G401 (cell line): ENCODE data around the gene HCN4. TPM values are rescaled to one million over a fixed set of nuclear protein-coding genes. Genes with fewer than 3 reads are reported as not detected.

Source experiments
- DNase-seq: peaks from one replicate; pipeline ENCODE4 v3.0.0-alpha.2; 2015; ENCODE audit warnings: low spot score
- in situ Hi-C: cut with HindIII; loops from 2 replicates; pipeline ENCODE4 v1.10.0; 2016; ENCODE audit warnings: low sequenced_read_pairs, mixed read lengths
- total RNA-seq: library from RNA; depleted of rRNA; stranded (reverse); fragments of >200 nt; shearing (Covaris generic); gene quantifications from 2 replicates; pipeline ENCODE4 v1.2.3, GENCODE V29; 2014

HCN4 gene
- total RNA-seq, 1 experiment from 2014 or later: not detected

- DNase-seq: no peak
- in situ Hi-C loops: no loop called here
These were observed 13.0 kb downstream of the HCN4 start for GRCh38 chr15:73355612-73356265.

GRCh38 chr15:73354241-73354640 lies 14.5 kb downstream of the HCN4 start:
- DNase-seq: no peak
- in situ Hi-C loops: no loop called here

GRCh38 chr15:73353734-73354133 lies 15.0 kb downstream of the HCN4 start:
- DNase-seq: no peak
- in situ Hi-C loops: no loop called here

DNA sequence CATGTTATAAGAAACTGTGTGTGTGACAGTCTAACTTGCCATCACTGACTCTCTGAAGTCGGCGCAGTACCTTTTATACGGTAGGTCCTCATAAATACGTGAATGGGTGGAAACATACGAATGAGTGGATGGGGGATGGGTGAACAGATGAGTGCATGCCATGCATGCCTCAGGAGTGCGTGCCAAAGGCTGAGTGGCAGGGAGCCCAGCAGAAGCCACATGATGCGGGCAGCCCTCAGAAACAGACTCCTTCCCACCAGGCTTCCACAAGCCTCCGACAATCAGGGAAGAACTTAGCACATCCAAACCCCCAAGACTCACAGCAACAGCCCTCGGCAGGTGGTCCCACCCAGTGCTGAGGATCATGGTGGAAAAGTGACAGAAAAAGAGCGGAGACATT lies 16.7 kb downstream of the HCN4 start:
- in situ Hi-C loops: no loop called here
- peak; percentile 31 for DNase-seq

DNA sequence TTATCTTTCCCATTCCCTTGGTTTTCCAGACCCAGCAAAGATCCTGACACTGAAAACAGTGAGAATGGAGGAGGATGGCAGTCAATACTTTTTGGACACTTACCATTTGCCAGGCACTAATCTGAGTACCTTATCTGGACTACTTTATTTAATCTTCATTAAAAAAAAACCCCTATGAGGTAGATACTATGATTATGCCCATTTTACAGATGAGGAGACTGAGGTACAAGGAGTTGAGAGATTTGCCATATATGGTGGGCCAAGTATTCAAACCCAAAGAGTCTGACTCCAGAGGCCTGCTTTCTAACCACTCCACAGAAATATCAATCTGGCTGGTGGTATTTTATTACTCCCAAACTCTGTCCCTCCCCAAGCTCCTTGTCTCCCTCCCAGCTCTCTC lies 19.6 kb downstream of the HCN4 start:
- in situ Hi-C loops: no loop called here
- DNase-seq: no peak

DNA sequence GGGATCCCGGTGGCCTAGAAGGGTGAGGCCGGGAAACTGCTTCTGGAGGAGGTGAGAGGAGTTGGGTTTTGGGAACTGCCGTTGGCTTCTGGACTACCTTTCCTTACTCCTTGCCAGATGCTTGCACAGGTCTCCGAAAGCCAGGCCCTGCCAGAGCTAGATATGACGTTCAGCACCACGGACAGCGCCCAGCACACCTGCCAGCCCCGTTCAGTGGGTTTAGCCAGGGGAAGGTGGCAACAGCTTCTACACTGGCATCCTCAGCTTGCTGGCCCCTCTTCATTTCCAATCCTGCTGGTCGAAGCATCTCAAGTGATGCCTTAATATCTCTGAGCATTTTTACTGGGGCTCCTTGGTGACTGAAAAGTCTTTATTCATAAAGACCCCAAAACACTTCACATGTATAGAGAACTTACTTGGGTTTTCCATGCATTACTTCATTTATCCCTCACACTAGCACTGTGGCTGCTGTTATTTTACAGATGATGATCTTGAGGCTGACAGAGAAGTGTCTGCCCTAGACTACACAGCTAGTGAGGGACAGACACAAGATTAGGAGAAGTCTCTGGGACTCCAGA lies 21.9 kb downstream of the HCN4 start:
- no peak for DNase-seq
- in situ Hi-C loops: no loop called here

DNA sequence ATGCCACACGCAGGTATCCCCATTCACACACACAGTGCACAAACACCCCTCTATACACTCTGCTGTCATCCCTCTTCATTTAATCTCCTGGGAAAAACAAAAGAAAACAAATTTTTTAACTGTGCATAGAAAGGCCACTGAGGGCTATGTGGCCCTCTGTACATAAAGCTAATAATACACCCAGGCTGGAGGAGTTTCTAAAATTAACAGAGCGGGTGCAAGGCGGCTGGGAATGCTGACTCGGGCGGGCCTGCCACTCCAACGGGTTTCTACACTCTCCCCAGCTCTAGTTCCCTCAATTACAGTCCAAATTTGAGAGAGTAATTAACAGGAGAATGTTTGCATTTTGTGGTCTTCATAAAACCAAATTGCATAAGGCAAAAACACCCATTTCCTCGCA lies 23.1 kb downstream of the HCN4 start:
- in situ Hi-C loops: no loop called here
- no peak for DNase-seq

DNA sequence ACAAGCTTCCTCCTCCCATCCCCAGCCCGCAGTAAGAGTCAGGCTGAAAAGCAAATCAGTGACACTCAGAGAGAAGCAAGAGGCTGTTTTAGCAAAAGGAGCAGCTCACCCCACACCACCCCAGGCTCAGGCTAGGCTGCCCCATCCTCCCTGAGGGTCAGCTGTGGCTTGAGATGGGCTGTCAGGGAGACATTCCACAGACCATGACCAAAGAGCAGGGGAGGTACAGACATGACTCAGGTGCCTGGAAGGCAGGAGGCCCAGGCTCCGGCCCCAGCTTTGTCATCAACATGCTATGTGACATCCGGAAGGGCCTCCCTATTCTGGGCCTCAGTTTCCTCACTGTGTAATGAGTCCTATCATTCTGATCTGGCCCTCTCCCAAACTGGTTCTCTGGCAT lies 24.7 kb downstream of the HCN4 start:
- in situ Hi-C loops: no loop called here
- DNase-seq: no peak

GRCh38 chr15:73341886-73342600 lies 26.7 kb downstream of the HCN4 start:
- no peak for DNase-seq
- in situ Hi-C loops: no loop called here

GRCh38 chr15:73340502-73341192 lies 28.1 kb downstream of the HCN4 start:
- DNase-seq: no peak
- in situ Hi-C loops: no loop called here

DNA sequence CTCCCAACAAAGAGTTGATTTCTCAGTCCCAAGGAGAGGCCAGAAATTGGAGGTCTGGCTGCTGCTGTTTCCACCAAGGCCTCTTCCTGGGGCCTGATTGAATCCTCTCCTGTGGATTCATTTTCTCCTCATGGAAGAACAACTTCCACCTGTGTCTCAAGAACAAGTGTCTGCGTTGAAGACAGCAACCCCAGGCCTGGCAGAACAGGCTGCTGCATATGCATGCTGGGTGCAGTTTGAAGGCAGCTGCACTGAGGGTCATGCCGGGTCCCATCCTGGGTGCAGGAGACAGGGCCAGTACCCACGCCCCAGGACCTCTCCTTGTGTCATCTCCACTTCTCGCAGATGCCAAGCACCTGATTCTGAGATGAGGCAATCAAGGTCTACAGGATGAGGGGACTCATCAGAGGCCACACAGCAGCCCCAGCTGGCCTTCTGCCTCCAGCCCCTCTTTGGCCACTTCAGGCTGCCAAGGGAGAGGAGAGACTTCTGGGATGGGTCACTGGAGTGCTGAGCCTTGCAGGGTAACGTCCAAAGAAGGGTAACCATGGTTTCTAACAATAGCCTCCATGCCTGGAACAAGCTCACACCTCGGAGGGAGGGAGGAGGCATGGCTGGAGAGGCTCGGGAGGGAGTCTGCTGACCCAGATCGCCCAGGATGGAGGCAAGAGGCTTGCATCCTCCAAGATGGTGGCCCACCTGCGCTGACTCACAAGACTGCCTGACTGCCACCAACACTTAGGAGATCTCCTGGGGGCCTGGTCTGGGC lies 30.0 kb downstream of the HCN4 start:
- no peak for DNase-seq
- in situ Hi-C loops: no loop called here

GRCh38 chr15:73338058-73338457 lies 30.7 kb downstream of the HCN4 start:
- in situ Hi-C loops: no loop called here
- DNase-seq: no peak

DNA sequence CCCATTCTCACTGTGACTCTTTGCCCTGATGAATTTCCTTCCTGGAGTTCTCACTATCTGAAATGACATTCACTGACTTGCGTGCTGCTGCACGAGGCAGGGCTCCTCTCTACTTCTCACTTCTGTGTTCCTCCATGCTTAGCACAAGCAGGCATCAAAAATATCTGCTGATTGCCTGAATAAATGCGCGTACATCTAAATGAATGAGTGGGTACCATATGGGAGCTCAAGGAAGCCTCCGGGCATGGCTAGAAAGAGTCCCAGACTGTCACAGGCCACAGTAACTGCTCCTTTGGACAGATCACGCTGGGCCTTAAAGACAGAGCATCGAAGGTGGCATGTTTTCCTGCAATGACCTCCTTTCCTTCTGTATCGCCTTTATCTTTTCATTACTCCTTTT lies 31.6 kb downstream of the HCN4 start:
- DNase-seq: no peak
- in situ Hi-C loops: no loop called here

- no peak for DNase-seq
- in situ Hi-C loops: no loop called here
These were observed 32.0 kb downstream of the HCN4 start for GRCh38 chr15:73336756-73337155.

GRCh38 chr15:73335471-73335870 lies 33.3 kb downstream of the HCN4 start:
- in situ Hi-C loops: no loop called here
- DNase-seq: no peak

DNA sequence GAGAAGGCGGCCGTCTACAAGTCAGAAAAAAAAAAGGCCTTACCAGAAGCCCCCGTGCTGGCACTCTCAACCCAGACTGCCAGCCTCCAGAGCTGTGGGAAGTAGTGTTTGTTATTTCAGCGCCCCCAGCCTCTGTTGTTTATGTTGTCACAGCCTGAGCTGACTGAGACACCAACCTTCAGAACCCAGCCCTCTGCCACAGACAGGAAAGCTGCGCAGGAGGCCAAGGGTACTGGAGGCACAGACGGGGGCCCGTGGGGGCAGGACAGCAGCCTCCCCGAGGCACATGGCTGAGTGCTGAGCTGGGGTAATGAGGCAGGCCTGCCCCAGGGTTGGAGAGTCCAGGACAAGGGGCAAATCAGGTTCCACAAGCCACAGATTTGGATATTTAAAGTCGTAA lies 33.7 kb downstream of the HCN4 start:
- in situ Hi-C loops: no loop called here
- no peak for DNase-seq

DNA sequence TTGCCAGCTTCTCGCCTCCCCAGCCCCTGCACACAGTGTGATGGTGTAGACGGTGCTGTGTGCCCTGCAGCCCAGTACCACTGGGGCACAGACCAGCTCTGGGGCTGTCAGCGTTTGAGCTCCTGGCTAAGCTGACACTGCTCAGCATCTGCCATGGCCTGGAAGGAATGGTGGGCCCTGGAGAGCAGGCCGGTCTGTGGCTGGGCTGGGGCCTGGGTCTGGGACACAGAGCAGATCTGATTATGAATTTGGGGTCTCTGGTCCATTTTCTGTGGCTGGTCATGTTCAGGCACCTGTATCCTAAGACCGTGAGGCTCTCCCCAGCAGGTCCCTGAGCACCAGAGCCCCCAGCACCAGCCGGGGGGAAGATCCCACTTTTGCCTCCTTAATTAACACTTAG lies 34.7 kb downstream of the HCN4 start:
- in situ Hi-C loops: no loop called here
- DNase-seq: no peak

GRCh38 chr15:73333001-73333400 lies 35.8 kb downstream of the HCN4 start:
- no peak for DNase-seq
- in situ Hi-C loops: no loop called here
